Fibroblast of skin of back (primary cell): ENCODE results near the gene KRT75.

Experiments used
- DNase-seq: peaks from one replicate; pipeline ENCODE4 v3.0.0-alpha.2; 2013

KRT75 gene

DNA sequence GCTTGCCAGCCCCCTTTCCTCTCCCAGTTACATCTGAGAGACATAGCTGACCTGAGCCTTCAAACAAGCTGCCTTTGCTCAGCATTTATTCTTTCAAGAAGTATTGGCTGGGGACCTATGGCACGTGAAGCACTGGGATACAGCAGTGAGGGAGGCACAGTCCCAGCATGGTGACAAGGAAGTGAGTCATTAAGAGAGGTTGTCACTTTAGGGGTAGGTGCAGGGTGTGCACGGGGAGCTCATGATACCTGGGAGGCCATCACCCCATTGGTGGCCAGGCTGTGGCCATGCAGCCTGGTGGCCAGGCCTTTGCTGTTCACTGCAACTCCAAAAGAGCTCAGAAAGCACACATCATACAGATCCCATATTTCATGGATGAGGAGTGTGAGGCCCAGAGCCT lies 5.7 kb upstream of the KRT75 start:
- DNase-seq, result no peak

DNA sequence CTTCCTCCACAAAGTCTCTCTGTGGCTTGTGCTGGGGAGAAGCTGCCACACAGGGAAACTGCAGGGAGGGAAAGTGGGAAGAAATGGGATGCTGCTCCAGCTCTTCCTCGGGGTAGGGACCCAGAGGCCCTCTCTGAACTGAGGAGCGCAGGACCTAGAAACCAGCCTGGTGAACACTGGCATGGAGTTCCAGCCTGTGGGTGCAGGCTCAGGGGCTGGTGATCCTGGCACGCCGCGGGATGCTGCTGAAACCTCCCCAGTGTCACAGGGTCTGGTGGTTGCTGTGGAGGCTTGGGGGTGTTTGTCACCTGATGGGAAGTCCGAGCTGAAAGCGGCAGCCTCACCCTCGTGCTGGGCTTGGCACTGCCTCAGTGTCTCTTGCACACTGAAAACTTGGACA lies 5.2 kb upstream of the KRT75 start:
- DNase-seq, result no peak

- no peak for DNase-seq
These were observed 4.4 kb upstream of the KRT75 start for GRCh38 chr12:52438305-52439301.

DNA sequence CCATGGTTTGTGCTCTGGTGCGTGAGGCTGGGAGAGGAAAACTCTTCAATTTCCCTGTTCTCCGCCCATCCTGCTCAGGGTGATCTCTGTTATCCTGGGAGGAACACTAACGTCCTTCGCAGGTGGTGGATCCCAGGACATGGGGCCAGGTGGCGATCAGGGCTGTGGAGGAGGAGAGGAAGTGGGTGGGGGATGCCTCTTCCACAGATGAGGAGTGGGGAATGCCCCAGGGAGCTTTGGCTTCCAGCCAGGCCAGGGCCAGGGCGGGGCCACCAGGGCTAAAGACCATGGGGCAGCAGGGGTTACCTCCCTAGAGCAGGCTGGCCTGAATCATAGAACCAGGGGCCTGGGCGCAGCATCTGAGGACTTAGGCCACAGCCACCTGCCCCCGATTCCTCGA lies 3.3 kb upstream of the KRT75 start:
- no peak for DNase-seq

GRCh38 chr12:52436828-52437474 lies 2.8 kb upstream of the KRT75 start:
- no peak for DNase-seq

DNA sequence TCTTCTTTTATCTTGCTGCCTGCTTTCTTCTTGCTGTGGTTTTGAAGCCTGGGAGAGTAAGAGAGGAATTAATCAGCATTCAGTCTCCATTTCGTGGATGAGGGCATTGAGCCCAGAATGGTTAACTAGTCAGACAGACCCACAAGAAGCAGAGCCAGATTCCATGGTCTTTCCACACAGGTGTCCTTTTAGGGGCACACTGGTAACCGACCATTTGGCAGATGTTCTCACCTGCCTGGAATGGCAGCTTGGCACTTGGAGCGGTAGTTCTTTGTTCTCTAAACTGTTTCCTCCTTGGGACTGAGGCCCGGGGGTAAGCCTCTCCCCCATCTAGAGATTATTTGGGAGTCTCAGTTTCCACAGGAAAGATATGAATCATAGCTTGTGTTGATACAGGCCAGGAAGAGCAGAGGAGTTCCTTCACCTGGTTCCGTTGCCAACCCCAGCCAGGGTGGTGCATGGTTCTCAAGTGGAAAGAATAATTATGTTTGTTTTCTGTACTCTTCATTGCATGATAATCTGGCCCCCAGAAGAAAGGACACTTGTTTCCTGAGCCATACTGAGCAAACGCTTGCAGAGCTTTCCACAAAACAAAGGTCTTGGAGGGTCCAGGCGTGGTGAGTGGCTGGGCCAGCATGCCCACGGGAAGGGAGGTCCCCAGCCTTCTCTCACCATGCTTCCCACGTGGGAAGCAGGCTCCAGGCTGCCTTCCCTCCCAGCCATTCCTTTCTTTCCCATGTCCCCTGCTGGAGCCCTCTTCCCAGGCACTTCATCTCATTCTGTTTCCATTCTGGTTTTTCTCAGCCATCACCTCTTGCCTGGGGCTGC lies 2.0 kb upstream of the KRT75 start:
- DNase-seq, result no peak

DNA sequence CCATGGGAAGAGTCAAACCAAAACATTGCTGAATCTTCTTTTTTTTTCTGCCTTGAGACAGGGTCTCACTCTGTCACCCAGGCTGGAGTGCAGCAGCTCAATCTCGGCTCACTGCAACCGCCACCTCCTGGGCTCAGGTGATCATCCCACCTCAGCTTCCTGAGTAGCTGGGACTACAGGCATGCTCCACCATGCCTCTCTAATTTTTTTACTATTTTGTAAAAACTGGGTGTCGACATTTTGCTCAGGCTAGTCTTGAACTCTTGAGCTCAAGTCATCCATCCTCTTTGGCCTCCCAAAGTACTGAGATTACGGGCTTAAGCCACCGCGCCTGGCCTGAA lies 1.5 kb upstream of the KRT75 start:
- no peak for DNase-seq

- DNase-seq, result peak; percentile 50
These were observed 774 bp upstream of the KRT75 start for GRCh38 chr12:52434760-52435530.

GRCh38 chr12:52433501-52434080 lies 580 bp downstream of the KRT75 start:
- no peak for DNase-seq

- DNase-seq, result no peak
These were observed 1.5 kb downstream of the KRT75 start for GRCh38 chr12:52432559-52433207.

DNA sequence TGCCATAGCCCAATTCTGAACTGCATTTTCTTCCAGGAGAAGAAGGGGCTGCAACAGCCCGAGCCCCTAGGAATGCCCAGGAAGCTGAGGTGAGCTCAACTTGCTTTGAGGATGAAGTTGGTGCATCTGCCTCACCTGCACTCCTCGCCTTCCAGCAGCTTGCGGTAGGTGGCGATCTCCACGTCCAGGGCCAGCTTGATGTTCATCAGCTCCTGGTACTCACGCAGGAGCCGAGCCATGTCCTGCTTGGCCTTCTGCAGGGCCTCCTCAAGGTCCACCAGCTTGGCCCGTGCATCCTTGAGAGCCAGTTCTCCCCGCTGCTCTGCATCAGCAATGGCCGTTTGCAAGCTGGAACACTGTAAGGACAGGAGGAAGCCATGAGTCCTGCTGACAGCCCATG lies 6.0 kb downstream of the KRT75 start:
- DNase-seq, result no peak

GRCh38 chr12:52427083-52427482 lies 7.1 kb downstream of the KRT75 start:
- no peak for DNase-seq

DNA sequence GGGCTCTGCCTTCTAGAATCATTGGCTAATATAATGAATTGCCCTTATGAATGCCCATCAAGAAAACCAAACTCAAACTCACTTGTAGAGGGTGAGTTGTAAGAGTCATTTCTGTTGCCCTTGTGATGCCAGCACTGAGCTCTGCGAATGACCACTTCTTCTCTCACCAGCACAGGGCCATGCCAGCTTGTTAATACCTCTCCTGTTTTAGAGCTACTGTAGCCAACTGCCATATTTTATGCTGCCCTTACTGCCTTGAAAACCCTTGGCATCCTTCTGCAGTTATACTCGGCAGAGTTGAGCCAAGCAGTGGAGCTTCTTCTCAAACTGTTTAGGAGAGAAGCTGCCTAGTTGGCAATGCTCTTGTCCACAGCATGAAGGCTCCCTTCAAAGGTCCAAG lies 8.1 kb downstream of the KRT75 start:
- no peak for DNase-seq

GRCh38 chr12:52425466-52425865 lies 8.7 kb downstream of the KRT75 start:
- no peak for DNase-seq

DNA sequence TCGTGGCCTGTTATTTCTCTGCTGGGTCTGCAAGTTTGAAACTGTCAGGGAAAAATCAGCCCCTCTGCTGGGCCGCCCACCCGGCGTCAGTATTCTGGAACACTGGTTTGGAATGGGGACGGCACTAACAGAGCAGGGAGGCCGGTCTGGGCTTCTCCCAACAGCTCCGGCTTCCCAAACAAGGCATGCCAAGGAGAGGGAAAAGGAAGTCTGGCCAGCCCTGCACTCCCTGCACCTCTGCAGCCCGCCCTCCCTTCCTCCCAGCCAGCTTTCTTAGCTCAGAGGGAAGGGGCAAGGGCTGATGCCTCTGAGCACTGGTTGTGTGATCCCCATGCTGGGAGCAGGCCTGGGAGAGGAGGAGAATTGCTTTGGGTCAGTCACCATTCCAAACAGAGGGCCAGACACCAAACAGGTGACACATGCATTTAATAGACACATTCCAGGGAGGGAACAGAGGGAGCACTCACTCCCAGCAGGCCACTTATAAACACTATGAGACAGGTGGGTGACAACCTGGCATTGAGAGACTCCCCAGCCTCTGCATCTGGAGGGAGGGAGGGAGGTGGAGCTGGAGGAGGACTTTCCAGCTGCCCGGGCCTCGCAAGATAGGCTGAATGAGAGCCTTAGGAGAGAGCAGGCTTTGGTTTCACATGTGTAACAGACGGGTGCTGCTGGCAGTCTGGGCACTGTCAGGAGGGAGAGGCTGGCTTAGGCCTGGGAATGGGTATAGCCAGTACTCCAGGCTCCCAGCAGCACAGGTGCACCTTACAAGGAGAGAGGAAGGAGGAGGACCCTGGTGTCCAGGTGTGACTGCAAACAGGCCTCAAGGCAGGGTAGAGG lies 10.3 kb downstream of the KRT75 start:
- DNase-seq, result no peak

DNA sequence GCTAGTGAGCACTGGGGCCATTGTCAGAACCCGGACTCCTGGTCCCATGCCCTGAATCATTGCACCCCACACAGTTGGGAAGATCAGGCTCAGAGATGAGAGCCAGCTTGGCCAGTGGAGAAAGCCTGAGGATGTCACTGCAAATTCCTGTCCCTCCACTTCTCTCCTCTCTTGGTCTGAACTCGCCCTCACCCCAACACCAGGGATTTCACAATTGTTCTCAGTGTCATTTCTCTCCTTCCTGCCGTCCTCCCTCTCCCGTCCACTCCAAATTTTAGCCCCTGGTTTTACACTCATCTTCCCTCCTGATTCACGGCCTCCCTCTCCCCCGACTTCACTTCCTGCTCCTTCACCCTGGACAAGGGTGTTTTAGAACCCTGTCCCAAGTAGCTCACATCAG lies 11.1 kb downstream of the KRT75 start:
- DNase-seq, result no peak

- peak; percentile 53 for DNase-seq
These were observed 14.5 kb downstream of the KRT75 start for GRCh38 chr12:52419656-52420055.

- no peak for DNase-seq
These were observed 15.5 kb downstream of the KRT75 start for GRCh38 chr12:52418576-52419110.

- no peak for DNase-seq
These were observed 16.4 kb downstream of the KRT75 start for GRCh38 chr12:52417740-52418139.

DNA sequence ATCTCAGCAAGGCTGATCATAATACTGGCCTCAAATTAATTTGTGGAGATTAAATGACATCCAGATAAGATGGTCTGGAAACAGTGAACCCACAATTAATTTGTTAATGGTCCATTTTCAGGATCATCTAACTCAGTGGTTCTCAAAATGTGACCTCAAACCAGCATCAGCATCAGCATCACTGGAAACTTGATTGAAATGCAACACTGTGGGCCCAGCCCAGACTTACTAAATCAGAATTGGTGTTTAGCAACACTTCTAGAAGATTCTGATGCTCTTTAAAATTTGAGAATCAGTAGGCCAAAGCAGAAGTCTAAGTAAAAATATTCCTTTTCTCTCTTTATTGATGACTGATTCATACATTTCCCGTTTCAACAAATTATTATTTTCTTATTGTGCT lies 17.4 kb downstream of the KRT75 start:
- DNase-seq, result no peak
